GM20000 (cell line): ENCODE measurements around the gene NLGN1.

Experiments used
- DNase-seq: peaks from one replicate; pipeline ENCODE4 v3.0.0; 2012; ENCODE audit warnings: low spot score
- TF ChIP-seq, protein P1 (sequence below): IDR thresholded peaks from 2 replicates; pipeline ENCODE4 v1.5.1; 2012; ENCODE audit warnings: mild to moderate bottlenecking, control low read depth; ENCODE audit errors: extremely low read depth, missing control alignments

Gene NLGN1

DNA sequence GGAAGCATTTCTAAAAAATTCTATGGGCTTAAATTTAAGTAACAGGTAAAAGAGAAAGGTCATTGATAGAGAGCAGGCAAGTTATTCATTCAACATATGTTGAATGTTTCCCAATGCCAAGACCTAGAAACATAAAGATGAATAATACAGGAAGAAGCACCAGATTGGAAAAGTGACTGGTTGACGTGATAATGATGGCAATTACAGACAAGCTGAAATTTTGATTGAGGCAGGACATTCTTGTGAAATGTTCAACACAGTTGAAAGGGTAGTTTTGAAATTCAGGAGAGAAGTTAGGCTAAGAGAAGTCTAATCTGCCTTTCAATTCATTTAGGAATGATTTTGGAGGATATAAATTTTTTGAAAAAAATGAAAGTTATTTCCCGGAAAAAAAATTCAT, 925.2 kb downstream of the NLGN1 start:
- TF ChIP-seq, protein P1, sequence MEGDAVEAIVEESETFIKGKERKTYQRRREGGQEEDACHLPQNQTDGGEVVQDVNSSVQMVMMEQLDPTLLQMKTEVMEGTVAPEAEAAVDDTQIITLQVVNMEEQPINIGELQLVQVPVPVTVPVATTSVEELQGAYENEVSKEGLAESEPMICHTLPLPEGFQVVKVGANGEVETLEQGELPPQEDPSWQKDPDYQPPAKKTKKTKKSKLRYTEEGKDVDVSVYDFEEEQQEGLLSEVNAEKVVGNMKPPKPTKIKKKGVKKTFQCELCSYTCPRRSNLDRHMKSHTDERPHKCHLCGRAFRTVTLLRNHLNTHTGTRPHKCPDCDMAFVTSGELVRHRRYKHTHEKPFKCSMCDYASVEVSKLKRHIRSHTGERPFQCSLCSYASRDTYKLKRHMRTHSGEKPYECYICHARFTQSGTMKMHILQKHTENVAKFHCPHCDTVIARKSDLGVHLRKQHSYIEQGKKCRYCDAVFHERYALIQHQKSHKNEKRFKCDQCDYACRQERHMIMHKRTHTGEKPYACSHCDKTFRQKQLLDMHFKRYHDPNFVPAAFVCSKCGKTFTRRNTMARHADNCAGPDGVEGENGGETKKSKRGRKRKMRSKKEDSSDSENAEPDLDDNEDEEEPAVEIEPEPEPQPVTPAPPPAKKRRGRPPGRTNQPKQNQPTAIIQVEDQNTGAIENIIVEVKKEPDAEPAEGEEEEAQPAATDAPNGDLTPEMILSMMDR = no peak
- no peak for DNase-seq

DNA sequence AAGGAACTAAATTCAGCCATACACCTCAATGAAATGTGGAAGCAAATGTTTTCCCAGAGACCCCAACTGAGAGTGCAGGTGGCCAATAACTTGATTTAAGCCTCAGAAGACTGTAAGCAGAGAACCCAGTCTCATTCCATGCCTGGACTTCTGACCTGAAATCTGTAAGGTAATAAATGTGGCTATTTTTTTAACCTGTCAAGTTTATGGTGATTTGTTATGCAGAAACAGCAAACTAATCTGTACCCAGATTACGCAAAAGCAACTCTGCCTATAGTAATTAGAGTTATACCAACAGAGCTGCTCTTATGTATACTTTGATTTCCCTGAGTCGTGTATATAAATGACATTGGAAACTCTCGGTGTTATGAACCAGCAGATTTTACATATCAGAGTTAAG, 927.6 kb downstream of the NLGN1 start:
- TF ChIP-seq, protein P1 = no peak
- DNase-seq = no peak

DNA sequence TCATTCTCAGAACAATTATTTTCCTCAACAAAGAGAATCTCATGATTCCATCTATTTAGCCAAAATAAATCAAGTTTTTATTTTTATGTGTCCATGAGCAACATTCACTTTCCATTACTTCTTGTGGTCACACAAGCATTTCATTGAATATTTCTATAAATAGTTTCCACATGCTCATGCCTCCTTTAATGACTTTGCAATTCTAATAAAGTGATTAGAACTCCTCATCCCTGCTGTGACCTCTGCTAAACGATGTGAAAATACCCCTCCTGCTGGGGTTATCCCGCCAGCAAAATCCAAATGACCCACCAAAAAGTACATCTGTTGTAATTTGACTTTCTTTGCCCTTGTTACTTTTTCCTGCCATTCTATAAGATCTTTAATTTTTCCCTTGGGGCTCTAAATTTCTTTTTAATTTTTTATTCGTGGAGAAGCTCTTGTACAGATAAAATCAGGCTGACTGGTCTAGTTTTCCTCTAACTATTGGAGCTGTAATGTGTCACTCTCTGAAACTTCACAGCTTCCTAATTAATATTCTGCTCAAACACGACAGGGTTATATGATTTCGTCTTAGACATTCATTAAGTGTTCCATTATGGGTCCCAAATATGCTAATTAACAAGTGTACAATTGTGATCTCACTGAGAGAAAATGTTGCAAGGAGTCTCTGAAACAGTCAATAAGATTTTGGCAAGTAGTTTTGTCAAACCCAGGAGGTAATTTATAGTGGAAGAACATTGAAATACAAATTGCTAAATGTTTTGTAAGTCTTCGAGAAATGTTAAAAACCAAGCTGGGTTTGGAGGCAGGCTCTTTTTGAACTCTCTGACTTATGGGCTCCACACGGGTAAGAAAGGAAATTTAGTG, 928.5 kb downstream of the NLGN1 start:
- TF ChIP-seq, protein P1 = no peak
- no peak for DNase-seq

DNA sequence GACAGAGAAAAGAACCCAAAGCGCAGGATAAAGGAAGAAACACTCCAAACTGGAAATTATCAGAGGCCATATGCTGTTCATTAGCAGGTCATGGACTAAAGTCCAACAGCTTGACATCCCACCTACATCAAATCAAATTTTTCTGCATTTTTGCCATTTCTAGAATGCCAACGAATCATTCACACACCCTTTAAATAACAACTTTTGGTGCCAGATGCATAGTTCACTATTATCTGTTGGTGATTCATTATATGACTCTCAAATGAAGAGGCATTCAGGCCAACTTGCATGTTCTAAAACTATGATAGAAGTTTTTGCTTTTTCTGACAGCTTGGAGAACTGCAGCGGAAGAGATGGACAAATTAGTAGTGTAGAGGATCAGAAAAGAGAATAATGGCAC, 931.8 kb downstream of the NLGN1 start:
- TF ChIP-seq, protein P1 = no peak
- DNase-seq = no peak

DNA sequence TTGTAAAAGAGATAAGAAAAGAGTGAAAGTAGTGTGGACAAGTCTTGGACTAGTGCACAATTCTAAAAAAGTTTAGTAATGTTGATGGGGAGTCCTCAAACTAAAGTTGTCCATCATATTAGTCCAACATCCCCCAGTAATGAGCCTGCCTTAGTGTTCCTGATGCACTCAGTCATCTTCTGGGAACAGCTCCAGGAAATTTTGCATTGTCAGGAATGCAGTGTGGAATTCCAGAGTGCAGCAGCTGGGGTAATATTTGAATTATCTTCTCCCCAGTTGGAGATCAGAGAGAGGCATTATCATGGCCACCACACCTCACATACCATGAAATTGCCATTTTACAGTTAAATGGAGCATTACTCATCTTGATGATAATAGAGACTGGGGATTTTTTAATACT, 932.8 kb downstream of the NLGN1 start:
- TF ChIP-seq, protein P1 = no peak
- no peak for DNase-seq

DNA sequence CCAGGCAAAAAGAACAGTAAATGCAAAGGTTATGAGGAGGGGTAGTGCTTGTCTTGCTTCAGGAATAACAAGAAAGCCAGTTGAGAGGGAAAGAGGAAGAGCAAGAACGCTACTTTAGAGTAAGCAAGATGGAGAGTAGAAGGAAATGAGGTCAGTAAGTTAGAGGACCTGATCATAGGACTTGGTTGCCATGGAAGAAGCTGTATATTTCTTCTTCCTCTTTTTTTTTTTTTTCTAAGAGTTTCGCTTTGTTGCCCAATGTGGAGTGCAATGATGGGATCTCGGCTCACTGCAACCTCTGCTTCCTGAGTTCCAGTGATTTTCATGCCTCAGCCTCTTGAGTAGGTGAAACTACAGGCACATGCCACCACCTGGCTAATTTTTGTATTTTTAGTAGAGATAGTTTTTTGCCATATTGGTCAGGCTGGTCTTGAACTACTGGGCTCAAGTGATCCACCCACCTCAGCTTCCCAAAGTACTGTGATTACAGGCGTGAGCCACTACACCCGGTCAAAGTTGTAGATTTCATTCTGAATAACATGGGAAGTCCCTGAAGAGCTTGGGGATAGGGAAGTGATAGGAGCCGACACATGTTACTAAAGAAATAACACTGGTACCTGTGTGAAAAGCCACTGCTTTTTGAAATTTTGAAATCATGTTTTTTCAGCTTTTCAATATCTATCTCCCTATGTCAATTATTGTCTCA, 933.7 kb downstream of the NLGN1 start:
- DNase-seq = no peak
- TF ChIP-seq, protein P1 = no peak

DNA sequence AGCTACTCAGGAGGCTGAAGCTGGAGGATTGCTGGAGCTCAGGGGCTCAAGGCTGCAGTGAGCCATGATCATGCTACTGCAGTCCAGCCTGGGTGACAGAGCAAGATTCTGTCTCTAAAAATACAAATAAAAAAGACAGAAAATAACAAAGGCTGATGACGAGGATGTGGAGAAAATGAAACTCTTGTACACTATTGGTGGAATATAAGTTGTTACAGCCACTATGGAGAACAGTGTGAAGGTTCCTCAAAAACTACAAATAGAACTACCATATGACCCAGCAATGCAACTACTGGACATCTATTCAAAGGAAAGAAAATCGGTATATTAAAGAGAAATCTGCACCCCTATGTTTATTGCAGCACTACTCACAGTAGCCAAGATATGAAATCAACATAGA, 934.8 kb downstream of the NLGN1 start:
- DNase-seq = no peak
- TF ChIP-seq, protein P1 = no peak
